Right lobe of liver (tissue), 4 donors: ENCODE data around the gene CAMK2B.

Experiments used
- CTCF ChIP-seq, 4 donors: fragments of 200-600 bp in 3 of 4; fragments of 450-650 bp in 1 of 4; IDR thresholded peaks; one replicate each; pipeline versions ENCODE4 v1.5.1 to v1.8.0; 2016 to 2022; ENCODE audit warnings: antibody characterized with exemption in 4 of 4, mild to moderate bottlenecking in 2 of 4
- POLR2A ChIP-seq: fragments of 450-650 bp; IDR thresholded peaks from one replicate; pipeline ENCODE4 v1.6.1; 2017; ENCODE audit warnings: antibody characterized with exemption, mild to moderate bottlenecking
- donor health status: DM: no; HTN: no; CAD: no.
- donor health status: DM: no; HTN: no; CAD: no.
- donor health status: DM: no; HTN: yes; CAD: no.

GRCh38 chr7:44258865-44259546, 66.4 kb downstream of the CAMK2B start:
- TF ChIP-seq POLR2A (no peak), CTCF (IDR thresholded peaks at IDR 0.05) (no peak)
